Neural cell (in vitro differentiated cells): Measurements from ENCODE around the gene TMEM245. TPM values are rescaled to one million over a fixed set of nuclear protein-coding genes. Genes with fewer than 3 reads are reported as not detected.
"Not testable (repeated sequence)": the region's sequence is repeated elsewhere in the genome, so short reads cannot be mapped to it uniquely, and the experiment has no call there.

Source experiments
- H2AFZ ChIP-seq: fragments of 200-600, 300-800 bp; sonication (generic), shearing (Covaris generic); 2 replicates; pipeline ENCODE4 v1.6.0; 2014; ENCODE audit warnings: low read depth, mild to moderate bottlenecking, antibody characterized with exemption, low read length, moderate library complexity
- H3F3A ChIP-seq: fragments of 200-600 bp; shearing (Covaris generic); 2 replicates; pipeline ENCODE4 v1.6.1; 2016; ENCODE audit warnings: mild to moderate bottlenecking, moderate library complexity, mixed read lengths, antibody characterized with exemption, low read length; ENCODE audit not compliant: insufficient read depth, poor library complexity, severe bottlenecking
- H3K27ac ChIP-seq: fragments of 200-600, 300-800 bp; sonication (generic), shearing (Covaris generic); 2 replicates; pipeline ENCODE4 v1.5.1; 2014; ENCODE audit warnings: mild to moderate bottlenecking, low read length, moderate library complexity
- H3K27me3 ChIP-seq: fragments of 300-800, 200-600 bp; sonication (generic), shearing (Covaris generic); 2 replicates; pipeline ENCODE4 v1.6.0; 2014; ENCODE audit warnings: mild to moderate bottlenecking, low read depth, low read length, moderate library complexity; ENCODE audit not compliant: insufficient read depth
- H3K36me3 ChIP-seq: fragments of 300-800, 200-600 bp; sonication (generic), shearing (Covaris generic); 2 replicates; pipeline ENCODE4 v1.5.1; 2014; ENCODE audit warnings: mild to moderate bottlenecking, antibody characterized with exemption, low read length, moderate library complexity; ENCODE audit not compliant: insufficient read depth
- H3K4me2 ChIP-seq: fragments of 300-800, 200-600 bp; sonication (generic), shearing (Covaris generic); 2 replicates; pipeline ENCODE4 v1.6.0; 2014; ENCODE audit warnings: mild to moderate bottlenecking, low read length
- H3K4me3 ChIP-seq: fragments of 300-800, 200-600 bp; sonication (generic), shearing (Covaris generic); 2 replicates; pipeline ENCODE4 v1.5.1; 2014; ENCODE audit warnings: mild to moderate bottlenecking, low read length, moderate library complexity
- H3K79me2 ChIP-seq: fragments of 200-600 bp; shearing (Covaris generic); replicated peaks from 2 replicates; pipeline ENCODE4 v1.6.0; 2014; ENCODE audit warnings: mild to moderate bottlenecking, low read length, moderate library complexity; ENCODE audit not compliant: insufficient read depth
- H3K9ac ChIP-seq: fragments of 300-800, 200-600 bp; sonication (generic), shearing (Covaris generic); 2 replicates; pipeline ENCODE4 v1.6.1; 2016; ENCODE audit warnings: mild to moderate bottlenecking, low read length, mixed read lengths
- H3K9me2 ChIP-seq: fragments of 200-600 bp; shearing (Covaris generic); 2 replicates; pipeline ENCODE4 v1.6.1; 2016; ENCODE audit warnings: mild to moderate bottlenecking, low read length, mixed read lengths; ENCODE audit not compliant: insufficient read depth
- H3K9me3 ChIP-seq: fragments of 200-600, 300-800 bp; sonication (generic), shearing (Covaris generic); 2 replicates; pipeline ENCODE4 v1.6.1; 2016; ENCODE audit warnings: mild to moderate bottlenecking, mixed run types, low read length, moderate library complexity, mixed read lengths
- H4K20me1 ChIP-seq: fragments of 200-600 bp; shearing (Covaris generic); 2 replicates; pipeline ENCODE4 v1.6.1; 2016; ENCODE audit warnings: mild to moderate bottlenecking, mixed run types; ENCODE audit not compliant: insufficient read depth
- EP300 ChIP-seq: fragments of 450-650 bp; conservative IDR thresholded peaks from 2 replicates; pipeline ENCODE4 v1.6.1; 2014; ENCODE audit warnings: antibody characterized with exemption, mild to moderate bottlenecking, moderate library complexity; ENCODE audit not compliant: poor library complexity, severe bottlenecking
- EZH2 ChIP-seq: fragments of 200-600, 300-800 bp; shearing (Covaris generic), sonication (generic); IDR thresholded peaks from 2 replicates; pipeline ENCODE4 v1.6.1; 2014; ENCODE audit warnings: antibody characterized with exemption, low read length, borderline replicate concordance, mild to moderate bottlenecking; ENCODE audit not compliant: insufficient read depth, poor library complexity, severe bottlenecking
- MXI1 ChIP-seq: fragments of 450-650 bp; conservative IDR thresholded peaks from 2 replicates; pipeline ENCODE4 v1.6.1; 2014; ENCODE audit warnings: antibody characterized with exemption, mild to moderate bottlenecking; ENCODE audit not compliant: poor library complexity, severe bottlenecking
- POLR2AphosphoS5 ChIP-seq: IDR thresholded peaks from 2 replicates; pipeline ENCODE4 v1.6.1; 2012
- RAD21 ChIP-seq: fragments of 450-650 bp; conservative IDR thresholded peaks from 2 replicates; pipeline ENCODE4 v1.6.1; 2014; ENCODE audit warnings: antibody characterized with exemption, mild to moderate bottlenecking, moderate library complexity
- REST ChIP-seq: IDR thresholded peaks from 2 replicates; pipeline ENCODE4 v1.6.1; 2012; ENCODE audit warnings: borderline replicate concordance
- SMC3 ChIP-seq: fragments of 450-650 bp; conservative IDR thresholded peaks from 2 replicates; pipeline ENCODE4 v1.6.1; 2014; ENCODE audit warnings: antibody characterized with exemption, mild to moderate bottlenecking, moderate library complexity; ENCODE audit not compliant: poor library complexity
- TAF1 ChIP-seq: IDR thresholded peaks from 2 replicates; pipeline ENCODE4 v1.6.1; 2012; ENCODE audit warnings: low read depth
- polyA plus RNA-seq: library from polyadenylated mRNA; depleted of rRNA; stranded (reverse); fragments of >200 nt; gene quantifications from 2 replicates; pipeline ENCODE4 v1.2.3, GENCODE V29; 2014
- TF ChIP-seq, protein P1 (sequence below): fragments of 450-650 bp; IDR thresholded peaks from 2 replicates; pipeline ENCODE4 v1.5.1; 2014; ENCODE audit warnings: antibody characterized with exemption, mild to moderate bottlenecking, moderate library complexity; ENCODE audit not compliant: poor library complexity, severe bottlenecking

Gene TMEM245
- polyA plus RNA-seq, 1 donor from 2014 or later = 32.1 TPM

- H3K4me3 ChIP-seq = no peak overlapping the region
- H4K20me1 ChIP-seq = no peaks in the 10 kb centered on the region
- H3K27me3 ChIP-seq = no peaks in the 10 kb centered on the region
- H3F3A ChIP-seq = no peaks in the 10 kb centered on the region
- no peaks in the 10 kb centered on the region for H3K9me3 ChIP-seq
- H3K36me3 ChIP-seq = peaks cover 5% of the 10 kb centered on the region
- no peak overlapping the region for H3K4me2 ChIP-seq
- no peak overlapping the region for H3K9ac ChIP-seq
- no peak overlapping the region for H3K27ac ChIP-seq
- no peak overlapping the region for H2AFZ ChIP-seq
- H3K79me2 ChIP-seq = no peaks in the 10 kb centered on the region
- H3K9me2 ChIP-seq = no peaks in the 10 kb centered on the region
- TF ChIP-seq REST = no peak
- no peak for TF ChIP-seq EZH2
- TF ChIP-seq POLR2AphosphoS5 = no peak
- no peak for TF ChIP-seq MXI1
- TF ChIP-seq SMC3 = no peak
- TF ChIP-seq EP300 = no peak
- TF ChIP-seq, protein P1, sequence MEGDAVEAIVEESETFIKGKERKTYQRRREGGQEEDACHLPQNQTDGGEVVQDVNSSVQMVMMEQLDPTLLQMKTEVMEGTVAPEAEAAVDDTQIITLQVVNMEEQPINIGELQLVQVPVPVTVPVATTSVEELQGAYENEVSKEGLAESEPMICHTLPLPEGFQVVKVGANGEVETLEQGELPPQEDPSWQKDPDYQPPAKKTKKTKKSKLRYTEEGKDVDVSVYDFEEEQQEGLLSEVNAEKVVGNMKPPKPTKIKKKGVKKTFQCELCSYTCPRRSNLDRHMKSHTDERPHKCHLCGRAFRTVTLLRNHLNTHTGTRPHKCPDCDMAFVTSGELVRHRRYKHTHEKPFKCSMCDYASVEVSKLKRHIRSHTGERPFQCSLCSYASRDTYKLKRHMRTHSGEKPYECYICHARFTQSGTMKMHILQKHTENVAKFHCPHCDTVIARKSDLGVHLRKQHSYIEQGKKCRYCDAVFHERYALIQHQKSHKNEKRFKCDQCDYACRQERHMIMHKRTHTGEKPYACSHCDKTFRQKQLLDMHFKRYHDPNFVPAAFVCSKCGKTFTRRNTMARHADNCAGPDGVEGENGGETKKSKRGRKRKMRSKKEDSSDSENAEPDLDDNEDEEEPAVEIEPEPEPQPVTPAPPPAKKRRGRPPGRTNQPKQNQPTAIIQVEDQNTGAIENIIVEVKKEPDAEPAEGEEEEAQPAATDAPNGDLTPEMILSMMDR = no peak
- no peak for TF ChIP-seq RAD21
- no peak for TF ChIP-seq TAF1
These were observed 57.2 kb downstream of the TMEM245 start for GRCh38 chr9:109062543-109062942.

DNA sequence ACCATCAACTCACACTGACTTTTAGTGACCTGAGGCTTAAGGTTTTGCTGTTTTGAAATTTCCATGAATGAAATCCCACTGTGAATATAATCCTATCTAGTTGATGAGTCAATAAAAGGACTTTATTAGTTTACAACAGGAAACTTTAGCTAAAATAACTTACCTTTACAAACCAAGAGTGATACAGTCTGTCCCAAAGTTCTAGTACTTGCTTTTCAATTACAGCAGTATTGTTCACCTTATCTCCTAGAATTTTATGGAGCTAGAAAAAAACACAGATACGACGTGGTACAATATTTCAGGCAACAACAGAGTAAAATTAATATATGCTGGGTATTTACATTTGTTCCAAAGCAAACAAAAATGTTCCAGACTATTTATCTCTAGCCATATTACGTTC, 59.6 kb downstream of the TMEM245 start:
- Histone ChIP-seq H4K20me1 (no peaks in the 10 kb centered on the region), H2AFZ (no peak overlapping the region), H3K9ac (no peak overlapping the region), H3K9me3 (no peaks in the 10 kb centered on the region), H3K9me2 (no peaks in the 10 kb centered on the region), H3K4me3 (no peak overlapping the region), H3K79me2 (no peaks in the 10 kb centered on the region), H3K27ac (no peak overlapping the region), H3K36me3 (peaks cover 6% of the 10 kb centered on the region), H3F3A (no peaks in the 10 kb centered on the region), H3K4me2 (no peak overlapping the region), H3K27me3 (no peaks in the 10 kb centered on the region)
- TF ChIP-seq, protein P1 = no peak
- TF ChIP-seq TAF1 (no peak), RAD21 (no peak), MXI1 (no peak), SMC3 (no peak)

- H3K36me3 ChIP-seq, H3K4me2 ChIP-seq, H2AFZ ChIP-seq, H3K9me2 ChIP-seq, H3K27ac ChIP-seq, H4K20me1 ChIP-seq, H3K9me3 ChIP-seq, H3F3A ChIP-seq, H3K79me2 ChIP-seq, H3K9ac ChIP-seq, H3K27me3 ChIP-seq, H3K4me3 ChIP-seq: not testable (repeated sequence)
These were observed 66.6 kb downstream of the TMEM245 start for GRCh38 chr9:109053121-109053520.
